GM19043 (cell line): ENCODE results near the gene ZNF485.
A peak's percentile ranks its signal among the peaks of the same experiment; 100 is the strongest.
"Not testable (repeated sequence)": the region's sequence is repeated elsewhere in the genome, so short reads cannot be mapped to it uniquely, and the experiment has no call there.

Source experiments
- ATAC-seq: cut with Tn5 transposase; IDR thresholded peaks from one replicate; pipeline ENCODE4 v1.9.1; 2021; ENCODE audit warnings: low read depth; ENCODE audit not compliant: unreplicated experiment

The ZNF485 gene

DNA sequence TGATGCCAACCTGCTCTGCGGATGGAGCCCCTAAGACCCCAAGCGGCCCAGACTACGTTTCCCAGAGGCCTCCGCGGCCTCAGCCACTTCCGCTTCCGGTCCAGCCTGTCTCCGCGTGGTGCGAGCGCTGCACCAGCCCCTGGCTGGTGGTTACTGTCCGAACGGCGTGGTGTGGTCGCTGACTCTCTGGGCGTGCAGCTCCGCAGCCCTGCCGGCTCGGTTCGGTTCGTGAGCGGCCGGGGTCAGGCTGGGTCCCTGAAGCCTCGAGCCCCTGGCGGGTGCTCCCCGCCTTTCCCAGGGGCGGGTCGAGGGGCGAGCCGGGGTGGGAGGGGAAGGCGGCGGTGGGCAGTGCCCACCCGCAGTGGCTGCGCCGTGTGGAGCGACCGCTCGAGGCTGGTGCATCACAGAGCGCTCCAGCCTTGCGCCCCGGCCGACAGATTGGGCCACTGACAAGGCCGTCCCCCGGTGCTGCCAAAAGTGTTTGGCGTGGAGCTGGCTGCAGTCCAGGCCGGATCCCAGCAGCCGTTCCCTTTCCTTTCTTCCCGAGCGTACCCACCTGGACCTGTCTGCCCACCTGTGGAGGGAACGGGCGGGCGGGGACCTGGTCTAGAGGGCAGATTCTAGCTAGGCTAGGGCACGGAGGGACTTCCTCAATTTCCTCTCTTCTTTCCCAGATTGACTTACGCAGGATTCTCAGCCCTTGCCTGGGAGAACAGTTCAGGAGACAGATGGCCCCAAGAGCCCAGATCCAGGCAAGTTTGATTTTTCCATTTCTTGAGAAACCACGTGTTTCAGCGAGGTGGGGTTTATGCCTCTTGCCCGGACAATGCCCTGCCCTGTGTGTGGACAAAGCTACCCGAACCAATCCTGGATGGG lies at the start of gene ZNF485:
Gene ZNF485, plus strand, starts transcription at position 116 of the 876 bp plus-strand sequence. Its CDS starts 613 bp downstream, at position 729.
- peak; percentile 99 for ATAC-seq

DNA sequence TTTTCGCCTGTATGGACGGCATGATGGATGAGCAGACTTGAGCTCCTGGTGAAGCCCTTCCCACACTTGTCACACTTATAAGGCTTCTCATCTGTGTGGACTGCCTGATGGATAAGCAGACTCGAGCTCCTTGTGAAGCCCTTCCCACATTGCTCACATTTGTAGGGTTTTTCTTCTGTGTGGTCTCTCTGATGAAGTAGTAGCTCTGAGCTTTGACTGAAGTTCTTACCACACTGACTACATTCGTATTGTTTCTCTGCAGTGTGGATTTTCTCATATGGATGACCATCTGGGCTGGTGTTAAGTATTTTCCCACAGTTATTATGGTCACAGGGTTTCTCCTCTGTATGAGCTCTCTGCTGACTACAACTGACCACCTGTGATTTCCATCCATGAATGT lies 49.0 kb upstream of the ZNF485 start:
- no peak for ATAC-seq

GRCh38 chr10:43569681-43570080 lies 36.6 kb upstream of the ZNF485 start:
- ATAC-seq = no peak

GRCh38 chr10:43570971-43571370 lies 35.3 kb upstream of the ZNF485 start:
- ATAC-seq = no peak

- no peak for ATAC-seq
Observed at GRCh38 chr10:43573250-43574000, 32.8 kb upstream of the ZNF485 start.

DNA sequence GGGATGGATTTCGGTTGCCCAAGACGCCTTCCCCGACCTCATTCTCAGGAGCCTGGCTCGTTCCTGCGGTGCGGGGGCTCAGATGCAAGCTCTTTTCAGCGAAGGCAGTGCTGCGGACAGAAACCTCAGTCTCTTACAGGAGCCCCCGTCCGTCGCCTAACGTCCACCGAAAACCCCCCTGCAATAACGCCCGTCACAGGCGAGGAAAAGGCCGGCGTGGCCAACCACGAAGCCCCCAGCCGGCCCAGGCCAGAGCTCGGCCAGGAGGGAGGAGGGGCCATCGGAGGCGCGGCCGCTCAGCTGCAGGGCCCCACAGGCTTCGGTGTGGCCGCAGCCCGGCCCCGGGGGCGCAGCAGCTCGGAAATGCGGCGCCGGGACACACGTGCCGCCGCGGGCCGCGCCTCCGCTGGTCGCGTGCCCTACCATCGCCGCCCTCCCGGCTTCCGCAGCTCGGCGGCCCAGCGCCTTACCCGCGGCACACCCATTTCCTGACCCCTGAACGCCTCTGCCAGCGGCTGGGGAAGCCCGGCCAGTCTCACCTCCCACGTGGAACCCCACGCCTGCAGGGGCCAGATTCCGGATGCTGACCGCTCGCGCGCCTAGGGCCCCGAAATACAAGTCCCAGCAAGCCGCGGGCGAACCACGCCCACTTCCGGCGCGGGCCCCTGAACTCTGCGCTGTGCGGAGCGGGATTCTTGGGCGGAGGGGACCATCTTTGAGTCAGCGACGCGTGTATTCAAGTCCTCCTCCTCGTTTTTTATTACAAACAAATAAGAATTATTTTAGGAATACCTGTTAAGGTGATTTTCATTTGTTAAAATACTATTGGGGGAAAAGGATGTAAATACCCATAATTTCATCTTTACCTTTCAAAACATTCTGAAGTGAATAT lies 32.0 kb upstream of the ZNF485 start, which contains the start of gene ZNF239:
Gene ZNF239, minus strand, starts transcription at position 616 of the 892 bp plus-strand sequence. CDS start 16,537 bp downstream, outside the sequence.
- peak; percentile 93 for ATAC-seq

- ATAC-seq = no peak
Observed at GRCh38 chr10:43574906-43575305, 31.3 kb upstream of the ZNF485 start.

- ATAC-seq = no peak
Observed at GRCh38 chr10:43576062-43576461, 30.2 kb upstream of the ZNF485 start.

- ATAC-seq = no peak
Observed at GRCh38 chr10:43576580-43576979, 29.7 kb upstream of the ZNF485 start.

- no peak for ATAC-seq
Observed at GRCh38 chr10:43584051-43584450, 22.2 kb upstream of the ZNF485 start.

- ATAC-seq = no peak
Observed at GRCh38 chr10:43585046-43585445, 21.2 kb upstream of the ZNF485 start.

- no peak for ATAC-seq
Observed at GRCh38 chr10:43585981-43586729, 20.1 kb upstream of the ZNF485 start.

- not testable (repeated sequence) for ATAC-seq
Observed at GRCh38 chr10:43586730-43587115, 19.5 kb upstream of the ZNF485 start.

GRCh38 chr10:43591303-43591904 lies 14.8 kb upstream of the ZNF485 start:
- no peak for ATAC-seq

DNA sequence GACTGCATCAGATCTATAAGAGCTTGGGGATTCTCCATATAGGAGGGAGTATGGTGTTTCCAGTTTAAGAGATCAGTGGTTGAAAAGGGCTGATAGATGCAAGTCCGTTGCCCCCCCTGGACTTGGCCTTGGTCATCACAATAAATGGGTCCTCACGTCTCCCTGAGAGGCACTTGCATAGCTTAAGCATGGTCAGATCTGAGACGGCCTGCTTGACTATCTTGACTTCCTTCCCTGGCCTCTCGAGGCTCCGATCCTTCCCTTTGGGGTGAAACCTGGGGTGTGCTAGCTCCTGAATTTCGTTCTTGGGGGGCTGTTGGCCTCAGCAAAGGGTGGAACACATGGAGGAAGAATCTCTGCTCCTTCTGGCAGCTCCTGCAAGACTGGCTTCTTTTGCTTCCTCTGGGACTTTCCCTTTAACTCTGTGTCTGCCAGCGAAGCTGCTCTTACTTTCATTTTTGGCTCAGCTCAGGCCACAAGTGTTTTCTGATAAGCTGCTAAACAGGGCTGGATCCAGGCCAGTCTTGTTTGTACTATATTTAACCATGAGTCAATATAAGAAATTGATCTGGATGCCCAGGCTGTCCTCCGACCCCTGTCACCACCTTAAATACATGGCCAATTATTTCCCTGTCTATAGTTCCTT lies 11.2 kb upstream of the ZNF485 start:
- peak; percentile 89 for ATAC-seq

GRCh38 chr10:43595739-43596298 lies 10.4 kb upstream of the ZNF485 start:
- peak; percentile 54 for ATAC-seq

- ATAC-seq = no peak
Observed at GRCh38 chr10:43596546-43596945, 9.7 kb upstream of the ZNF485 start.

DNA sequence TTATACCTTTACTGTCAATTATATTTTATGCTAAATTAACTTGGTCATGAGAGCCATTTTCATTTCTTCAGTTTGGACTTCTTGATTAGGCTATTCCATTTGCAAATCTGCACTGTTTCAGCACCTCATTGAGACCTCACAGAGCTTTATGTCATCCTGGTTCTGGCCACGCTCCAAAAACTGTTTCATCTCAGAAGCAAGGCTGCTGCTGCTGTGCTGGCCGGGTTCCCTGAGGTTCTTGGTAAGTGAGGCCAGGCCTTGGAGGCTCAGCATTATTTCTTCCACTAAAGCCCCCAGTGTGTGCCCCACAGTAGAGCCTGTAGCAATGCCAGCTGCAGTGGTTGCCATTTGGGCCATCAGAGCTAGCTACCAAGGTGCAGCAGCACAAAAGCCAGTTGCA lies 7.8 kb upstream of the ZNF485 start:
- no peak for ATAC-seq

GRCh38 chr10:43599333-43599732 lies 6.9 kb upstream of the ZNF485 start:
- ATAC-seq = no peak
